ENCODE measurements around the gene FPGS. TPM values are rescaled to one million over a fixed set of nuclear protein-coding genes. Genes with fewer than 3 reads are reported as not detected.

The FPGS gene
- polyA plus RNA-seq, 3 donors = 21.3 to 28.5 (median 25.2) TPM

- Histone ChIP-seq H3K27me3 (ENCODE audit: control insufficient read depth in 2 of 2, insufficient read depth in 2 of 2, low read length in 2 of 2) (no peaks in the 10 kb centered on the region), H3K4me3 (replicated peaks in 1 of 3; ENCODE audit: low read depth in 2 of 3, low read length in 3 of 3) (peak overlapping the region; percentile 39 to 89 (median 50)), H3K79me2 (ENCODE audit: insufficient read depth, low read length) (no peaks in the 10 kb centered on the region), H3K27ac (ENCODE audit: low read depth in 1 of 2, low read length in 2 of 2) (peak overlapping the region; percentile 8 to 81), H3K4me1 (ENCODE audit: control insufficient read depth in 1 of 2, insufficient read depth in 2 of 2, low read length in 2 of 2) (peaks cover 36 to 42% of the 10 kb centered on the region in 2 donors), H2AFZ (ENCODE audit: insufficient read depth, low read depth, low read length, poor library complexity, severe bottlenecking) (peak overlapping the region; percentile 83), H4K20me1 (ENCODE audit: insufficient read depth, low read length) (peaks cover 6% of the 10 kb centered on the region), H3K4me2 (replicated peaks; ENCODE audit: extremely low read depth, low read length, poor library complexity, severe bottlenecking) (peak overlapping the region; percentile 95), H3K9me3 (replicated peaks in 1 of 2; ENCODE audit: control insufficient read depth in 1 of 2, insufficient read depth in 1 of 2, low read length in 2 of 2) (peaks cover 15 to 21% of the 10 kb centered on the region in 2 donors), H3K9ac (ENCODE audit: insufficient read depth, low read length, poor library complexity, severe bottlenecking) (peak overlapping the region; percentile 84), H3K36me3 (replicated peaks in 1 of 2; ENCODE audit: control insufficient read depth in 1 of 2, insufficient read depth in 2 of 2, low read length in 2 of 2) (peaks cover 0 to 19% of the 10 kb centered on the region in 2 donors)
- Mint-ChIP-seq H3K36me3 (peaks cover 27 to 29% of the 10 kb centered on the region in 2 donors), H3K4me1 (peaks cover 45% of the 10 kb centered on the region), H3K27me3 (ENCODE audit: low read depth in 3 of 3) (peaks cover 0 to 3% (median 3%) of the 10 kb centered on the region in 3 donors), H3K27ac (peak overlapping the region; percentile 69 to 88 (median 78)), H3K9me3 (peaks cover 18 to 22% (median 19%) of the 10 kb centered on the region in 7 donors), H3K4me3 (peak overlapping the region; percentile 93 to 95)
- peak in 2 of 3 donors; percentile 27 to 29 for DNase-seq
- intact Hi-C loops (cut with micrococcal nuclease) = no loop called here
- WGBS (ENCODE audit: insufficient coverage) = 3% methylated on average over 8 of the region's 13 CpGs
- TF ChIP-seq, protein P1, sequence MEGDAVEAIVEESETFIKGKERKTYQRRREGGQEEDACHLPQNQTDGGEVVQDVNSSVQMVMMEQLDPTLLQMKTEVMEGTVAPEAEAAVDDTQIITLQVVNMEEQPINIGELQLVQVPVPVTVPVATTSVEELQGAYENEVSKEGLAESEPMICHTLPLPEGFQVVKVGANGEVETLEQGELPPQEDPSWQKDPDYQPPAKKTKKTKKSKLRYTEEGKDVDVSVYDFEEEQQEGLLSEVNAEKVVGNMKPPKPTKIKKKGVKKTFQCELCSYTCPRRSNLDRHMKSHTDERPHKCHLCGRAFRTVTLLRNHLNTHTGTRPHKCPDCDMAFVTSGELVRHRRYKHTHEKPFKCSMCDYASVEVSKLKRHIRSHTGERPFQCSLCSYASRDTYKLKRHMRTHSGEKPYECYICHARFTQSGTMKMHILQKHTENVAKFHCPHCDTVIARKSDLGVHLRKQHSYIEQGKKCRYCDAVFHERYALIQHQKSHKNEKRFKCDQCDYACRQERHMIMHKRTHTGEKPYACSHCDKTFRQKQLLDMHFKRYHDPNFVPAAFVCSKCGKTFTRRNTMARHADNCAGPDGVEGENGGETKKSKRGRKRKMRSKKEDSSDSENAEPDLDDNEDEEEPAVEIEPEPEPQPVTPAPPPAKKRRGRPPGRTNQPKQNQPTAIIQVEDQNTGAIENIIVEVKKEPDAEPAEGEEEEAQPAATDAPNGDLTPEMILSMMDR (IDR thresholded peaks at IDR 0.05) = no peak
These were observed 50.9 kb downstream of the FPGS start for GRCh38 chr9:127853312-127854183.

- H3K36me3 ChIP-seq (replicated peaks in 1 of 2; ENCODE audit: control insufficient read depth in 1 of 2, insufficient read depth in 2 of 2, low read length in 2 of 2) = peaks cover 0 to 14% of the 10 kb centered on the region in 2 donors
- H3K27ac ChIP-seq (ENCODE audit: low read depth in 1 of 2, low read length in 2 of 2) = peak within 1 kb of the TSS; percentile 50 to 81
- peak within 1 kb of the TSS; percentile 39 to 89 (median 50) for H3K4me3 ChIP-seq (replicated peaks in 1 of 3; ENCODE audit: low read depth in 2 of 3, low read length in 3 of 3)
- peaks cover 43 to 49% of the 10 kb centered on the region in 2 donors for H3K4me1 ChIP-seq (ENCODE audit: control insufficient read depth in 1 of 2, insufficient read depth in 2 of 2, low read length in 2 of 2)
- peak within 1 kb of the TSS; percentile 84 for H3K9ac ChIP-seq (ENCODE audit: insufficient read depth, low read length, poor library complexity, severe bottlenecking)
- no peaks in the 10 kb centered on the region for H3K79me2 ChIP-seq (ENCODE audit: insufficient read depth, low read length)
- H3K4me1 Mint-ChIP-seq = peaks cover 52% of the 10 kb centered on the region
- H3K9me3 ChIP-seq (replicated peaks in 1 of 2; ENCODE audit: control insufficient read depth in 1 of 2, insufficient read depth in 1 of 2, low read length in 2 of 2) = peaks cover 8 to 13% of the 10 kb centered on the region in 2 donors
- H3K27me3 Mint-ChIP-seq (ENCODE audit: low read depth in 3 of 3) = peaks cover 1 to 5% (median 3%) of the 10 kb centered on the region in 3 donors
- peaks cover 6% of the 10 kb centered on the region for H4K20me1 ChIP-seq (ENCODE audit: insufficient read depth, low read length)
- intact Hi-C loops (cut with micrococcal nuclease) = no loop called here
- no peaks in the 10 kb centered on the region for H3K27me3 ChIP-seq (ENCODE audit: control insufficient read depth in 2 of 2, insufficient read depth in 2 of 2, low read length in 2 of 2)
- peak; percentile 27 to 66 (median 56) for DNase-seq
- H3K4me3 Mint-ChIP-seq = peak within 1 kb of the TSS; percentile 93 to 95
- TF ChIP-seq, protein P1 (IDR thresholded peaks at IDR 0.05) = peak; percentile 25
- peaks cover 11 to 14% (median 13%) of the 10 kb centered on the region in 7 donors for H3K9me3 Mint-ChIP-seq
- H3K27ac Mint-ChIP-seq = peak within 1 kb of the TSS; percentile 69 to 95 (median 88)
- peak within 1 kb of the TSS; percentile 95 for H3K4me2 ChIP-seq (replicated peaks; ENCODE audit: extremely low read depth, low read length, poor library complexity, severe bottlenecking)
- WGBS (ENCODE audit: insufficient coverage) = under 1% methylated on average over 34 of the region's 37 CpGs
- H2AFZ ChIP-seq (ENCODE audit: insufficient read depth, low read depth, low read length, poor library complexity, severe bottlenecking) = peak within 1 kb of the TSS; percentile 83
- H3K36me3 Mint-ChIP-seq = peaks cover 20 to 26% of the 10 kb centered on the region in 2 donors
These were observed 51.6 kb downstream of the FPGS start, which contains the start of gene ENG for GRCh38 chr9:127854184-127854806. Gene ENG, minus strand, starts transcription at chr9:127854658. Its CDS starts 303 bp downstream, at chr9:127854355.

Measured in CD14-positive monocyte (primary cell).